ENCODE data around the gene ZNF664.

- TF ChIP-seq SP1 (IDR thresholded peaks at IDR 0.05) (no peak), BHLHE40 (IDR thresholded peaks at IDR 0.05; ENCODE audit: borderline replicate concordance) (no peak)
These were observed at the start of gene ZNF664, which contains the start of gene CCDC92 for GRCh38 chr12:123972457-123973401.

Data from HEK293T (cell line).